WTC11 (cell line): ENCODE results near the gene CPXM1.

Experiments
- CTCF ChIP-seq: fragments of 200-600 bp; IDR thresholded peaks from 2 replicates; pipeline ENCODE4 v1.8.0; 2022; ENCODE audit warnings: antibody characterized with exemption
- E2F4 ChIP-seq: sonication (generic); formaldehyde crosslinking; IDR thresholded peaks from 2 replicates; pipeline ENCODE4 v1.8.1; 2022; ENCODE audit warnings: low read depth, mild to moderate bottlenecking, moderate library complexity, missing genetic modification reagents, borderline replicate concordance
- JAZF1 ChIP-seq: fragments of 250-450 bp; sonication (Bioruptor Pico); IDR thresholded peaks from 2 replicates; pipeline ENCODE4 v1.9.0; 2021; ENCODE audit warnings: moderate library complexity, mild to moderate bottlenecking, inconsistent platforms
- USF1 ChIP-seq: sonication (generic); formaldehyde crosslinking; IDR thresholded peaks from 2 replicates; pipeline ENCODE4 v1.8.0; 2022; ENCODE audit warnings: mild to moderate bottlenecking, missing genetic modification reagents

- no peak for TF ChIP-seq CTCF
- no peak for TF ChIP-seq USF1
- TF ChIP-seq E2F4 (CRISPR knock-in tag) = no peak
- TF ChIP-seq JAZF1 (CRISPR knock-in tag) = no peak
Observed at GRCh38 chr20:2762578-2763131, 37.8 kb downstream of the CPXM1 start.
